HUES64 (cell line): ENCODE measurements around the gene RGS19.

Source experiments
- H3K27ac ChIP-seq: 2 replicates; pipeline ENCODE4 v1.7.0; 2013; ENCODE audit warnings: low read depth, low read length, inconsistent platforms
- H3K27me3 ChIP-seq: 2 replicates; pipeline ENCODE4 v1.6.1; 2013; ENCODE audit warnings: mild to moderate bottlenecking, low read length; ENCODE audit not compliant: insufficient read depth
- H3K36me3 ChIP-seq: 2 replicates; pipeline ENCODE4 v1.6.1; 2013; ENCODE audit warnings: mild to moderate bottlenecking, low read length; ENCODE audit not compliant: insufficient read depth
- H3K4me1 ChIP-seq: 2 replicates; pipeline ENCODE4 v1.6.1; 2013; ENCODE audit warnings: mild to moderate bottlenecking, low read length, moderate library complexity; ENCODE audit not compliant: insufficient read depth
- H3K4me3 ChIP-seq: 2 replicates; pipeline ENCODE4 v1.5.1; 2013; ENCODE audit warnings: mild to moderate bottlenecking, low read length, moderate library complexity
- H3K9ac ChIP-seq: 2 replicates; pipeline ENCODE4 v1.6.1; 2013; ENCODE audit warnings: mild to moderate bottlenecking, low read depth, low read length
- H3K9me3 ChIP-seq: 2 replicates; pipeline ENCODE4 v1.6.1; 2013; ENCODE audit warnings: low read depth, low read length; ENCODE audit not compliant: insufficient read depth
- WGBS: fragments of 150-250, 120-280 bp; methylation state at CpG from one replicate; pipeline ENCODE4 v1.1.7; 2013; ENCODE audit warnings: missing lambda C conversion rate; 5-methylcytosine and 5-hydroxymethylcytosine counted together

The RGS19 gene

GRCh38 chr20:64072498-64073063, 6.7 kb downstream of the RGS19 start:
- Histone ChIP-seq H3K27me3 (no peaks in the 10 kb centered on the region), H3K27ac (no peak overlapping the region), H3K36me3 (peaks cover 7% of the 10 kb centered on the region), H3K4me1 (no peaks in the 10 kb centered on the region), H3K9me3 (no peaks in the 10 kb centered on the region), H3K9ac (no peak overlapping the region), H3K4me3 (no peak overlapping the region)
- 91% methylated on average over 14 of the region's 14 CpGs for WGBS

GRCh38 chr20:64071341-64072332, 7.7 kb downstream of the RGS19 start:
- no peak overlapping the region for H3K27ac ChIP-seq
- H3K9me3 ChIP-seq = no peaks in the 10 kb centered on the region
- no peak overlapping the region for H3K9ac ChIP-seq
- H3K4me1 ChIP-seq = no peaks in the 10 kb centered on the region
- 93% methylated on average over 30 of the region's 30 CpGs for WGBS
- no peak overlapping the region for H3K4me3 ChIP-seq
- H3K27me3 ChIP-seq = no peaks in the 10 kb centered on the region
- H3K36me3 ChIP-seq = peaks cover 7% of the 10 kb centered on the region

DNA sequence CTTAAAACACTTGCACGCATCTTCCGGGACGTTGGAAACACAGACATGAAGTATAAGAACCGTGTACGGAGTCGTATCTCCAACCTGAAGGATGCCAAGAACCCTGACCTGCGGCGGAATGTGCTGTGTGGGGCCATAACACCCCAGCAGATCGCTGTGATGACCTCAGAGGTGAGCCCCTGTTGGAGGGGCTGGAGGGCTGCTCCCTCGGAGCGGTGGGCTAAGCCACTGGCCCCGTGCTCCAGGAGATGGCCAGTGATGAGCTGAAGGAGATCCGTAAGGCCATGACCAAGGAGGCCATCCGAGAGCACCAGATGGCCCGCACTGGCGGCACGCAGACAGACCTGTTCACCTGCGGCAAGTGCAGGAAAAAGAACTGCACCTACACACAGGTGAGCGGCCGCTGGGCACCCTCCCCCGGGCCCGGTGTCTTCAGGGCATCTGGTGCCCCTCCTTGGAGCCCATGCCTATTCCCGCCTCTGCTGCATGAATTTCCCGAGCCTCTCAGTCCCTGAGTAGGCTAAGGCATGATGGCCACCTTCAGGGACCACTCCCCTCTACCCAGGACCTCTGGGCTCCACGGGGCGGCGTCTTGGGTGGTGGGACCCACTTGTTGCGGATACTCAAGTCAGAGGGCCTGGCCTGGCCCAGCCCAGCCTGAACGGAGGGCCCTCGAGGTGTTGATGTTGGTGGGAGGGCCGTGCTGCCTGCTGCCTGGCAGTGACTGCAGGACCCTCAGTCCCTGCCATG, 8.9 kb downstream of the RGS19 start:
- no peak overlapping the region for H3K27ac ChIP-seq
- H3K4me1 ChIP-seq = no peaks in the 10 kb centered on the region
- peaks cover 7% of the 10 kb centered on the region for H3K36me3 ChIP-seq
- no peak overlapping the region for H3K4me3 ChIP-seq
- H3K27me3 ChIP-seq = no peaks in the 10 kb centered on the region
- WGBS = 95% methylated on average over 31 of the region's 31 CpGs
- no peak overlapping the region for H3K9ac ChIP-seq
- no peaks in the 10 kb centered on the region for H3K9me3 ChIP-seq

DNA sequence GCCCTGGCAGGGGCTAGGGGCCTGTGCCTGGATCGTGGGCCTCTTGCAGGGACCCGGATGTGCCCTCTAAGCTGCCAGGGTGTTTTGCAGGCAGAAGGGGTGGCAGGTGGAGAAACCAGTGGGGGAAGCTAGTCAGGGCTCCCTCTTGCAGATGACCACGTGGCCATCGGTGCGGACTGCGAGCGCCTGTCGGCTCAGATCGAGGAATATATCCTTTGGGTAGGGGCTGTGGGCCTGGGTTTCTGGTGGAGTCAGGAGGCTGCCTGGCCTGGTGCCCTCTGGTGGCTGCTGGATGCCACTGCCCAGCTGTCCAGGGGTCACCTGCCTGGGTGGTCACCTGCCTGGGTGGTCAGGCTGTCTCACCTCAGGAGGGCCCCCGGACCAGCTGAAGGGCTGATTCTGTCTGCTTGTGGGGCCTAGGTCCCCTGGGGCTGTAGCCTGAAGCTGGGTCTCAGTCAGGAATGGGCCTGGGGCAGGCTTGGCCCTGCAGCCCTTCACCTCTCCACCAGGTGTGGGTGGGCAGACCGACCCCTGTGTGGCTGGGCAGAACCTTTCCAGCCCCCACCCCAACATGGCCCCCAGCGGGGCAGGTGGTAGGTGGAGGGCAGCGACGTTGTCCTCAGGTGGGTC, 9.6 kb downstream of the RGS19 start:
- Histone ChIP-seq H3K4me3 (no peak overlapping the region), H3K4me1 (no peaks in the 10 kb centered on the region), H3K9me3 (no peaks in the 10 kb centered on the region), H3K27ac (no peak overlapping the region), H3K9ac (no peak overlapping the region), H3K27me3 (no peaks in the 10 kb centered on the region), H3K36me3 (peaks cover 7% of the 10 kb centered on the region)
- WGBS = 67% methylated on average over 13 of the region's 14 CpGs

DNA sequence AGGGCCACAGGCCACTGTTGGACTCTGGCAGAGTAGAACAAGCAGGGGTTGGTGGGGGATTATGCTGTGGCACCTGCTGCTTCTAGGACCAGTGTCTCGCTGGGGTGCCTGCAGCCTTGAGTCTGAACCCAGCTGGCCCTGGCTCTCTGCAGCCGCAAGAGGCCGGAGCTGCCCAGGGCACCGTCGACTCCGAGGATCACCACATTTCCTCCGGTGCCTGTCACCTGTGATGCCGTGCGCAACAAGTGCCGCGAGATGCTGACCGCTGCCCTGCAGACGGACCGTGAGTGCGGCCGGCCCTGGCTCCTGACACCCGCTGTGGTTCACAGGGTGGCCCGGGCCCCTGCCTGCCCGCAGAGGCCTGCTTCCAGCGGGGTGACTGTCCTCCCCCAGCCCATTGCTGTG, 10.1 kb downstream of the RGS19 start:
- 92% methylated on average over 20 of the region's 20 CpGs for WGBS
- no peaks in the 10 kb centered on the region for H3K4me1 ChIP-seq
- no peak overlapping the region for H3K9ac ChIP-seq
- no peak overlapping the region for H3K4me3 ChIP-seq
- H3K27me3 ChIP-seq = no peaks in the 10 kb centered on the region
- peaks cover 7% of the 10 kb centered on the region for H3K36me3 ChIP-seq
- H3K27ac ChIP-seq = no peak overlapping the region
- H3K9me3 ChIP-seq = no peaks in the 10 kb centered on the region

DNA sequence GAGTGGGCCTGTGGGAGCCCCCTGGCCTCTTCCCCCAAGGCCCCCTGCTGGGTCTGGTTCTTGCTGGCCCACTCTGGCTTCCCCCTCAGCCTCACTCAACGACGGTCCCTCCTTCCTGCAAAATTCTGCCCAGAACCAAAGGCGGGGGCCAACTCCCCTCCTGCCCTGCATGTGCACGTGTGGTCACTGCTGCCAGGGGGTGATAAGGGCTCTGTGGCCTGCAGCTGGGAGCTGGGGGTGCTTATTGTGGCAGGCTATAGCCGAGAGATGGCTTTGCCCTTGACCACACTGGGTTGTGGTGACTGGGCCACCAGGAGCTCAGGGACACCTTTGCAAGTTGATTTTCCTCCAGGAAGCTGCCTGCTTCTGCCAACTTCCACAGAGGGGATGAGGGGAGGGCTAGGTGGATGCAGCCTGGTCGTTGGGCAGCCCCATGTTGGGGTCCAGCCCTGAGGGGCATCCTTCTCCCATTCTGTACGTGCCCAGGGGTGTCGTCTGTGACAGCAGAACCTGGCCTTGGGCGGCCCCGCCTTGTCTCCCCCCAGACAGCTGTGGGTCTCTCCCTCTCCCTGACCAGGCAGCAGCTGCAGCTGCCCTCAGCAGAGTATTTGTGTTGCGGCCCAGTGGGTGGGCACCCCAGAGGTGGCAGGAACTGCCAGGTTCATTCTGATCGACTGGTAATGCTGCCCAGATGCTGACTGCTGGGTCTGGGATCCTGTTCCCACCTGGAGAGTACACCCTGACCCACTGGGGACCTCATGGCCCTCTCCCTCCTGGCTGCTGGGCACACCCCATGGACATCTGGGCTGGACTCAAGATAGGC, 10.7 kb downstream of the RGS19 start:
- Histone ChIP-seq H3K36me3 (peaks cover 3% of the 10 kb centered on the region; the same call in 1 of the 2 replicates), H3K27ac (no peak overlapping the region), H3K27me3 (no peaks in the 10 kb centered on the region), H3K9ac (no peak overlapping the region), H3K4me3 (no peak overlapping the region), H3K9me3 (no peaks in the 10 kb centered on the region), H3K4me1 (0 out of 2 replicates have a peak, but pooled peaks cover 4% of the 10 kb centered on the region)
- WGBS = 85% methylated on average over 12 of the region's 12 CpGs

DNA sequence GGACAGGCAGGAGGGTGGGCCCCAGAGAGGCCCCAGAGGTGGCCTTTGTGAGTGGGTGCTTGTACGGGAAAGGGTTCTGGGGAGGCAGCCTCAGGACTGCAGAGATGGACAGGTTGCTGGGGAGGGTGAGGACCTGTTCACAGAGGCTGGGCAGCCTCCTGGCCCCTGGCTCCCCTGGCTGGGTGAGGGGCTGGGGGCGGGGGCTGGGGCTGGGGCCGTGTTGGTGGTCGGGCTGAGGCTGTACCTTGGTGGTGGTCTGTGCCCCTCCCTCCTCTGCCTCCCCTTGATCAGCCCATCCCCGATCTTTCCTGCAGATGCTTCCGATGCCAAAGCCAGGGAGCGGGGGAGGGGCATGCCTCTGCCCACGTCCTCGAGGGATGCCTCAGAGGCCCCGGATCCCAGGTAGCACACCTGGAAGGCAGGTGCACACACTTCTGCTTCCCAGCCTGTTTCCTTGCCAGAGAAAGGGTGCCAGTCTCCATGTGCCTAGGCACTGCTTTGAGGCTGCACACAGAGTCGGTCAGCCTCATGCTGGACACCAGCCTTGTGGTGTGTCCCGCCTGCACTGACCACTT, 11.5 kb downstream of the RGS19 start:
- H3K27me3 ChIP-seq = no peaks in the 10 kb centered on the region
- 87% methylated on average over 11 of the region's 12 CpGs for whole genome bisulfite sequencing

DNA sequence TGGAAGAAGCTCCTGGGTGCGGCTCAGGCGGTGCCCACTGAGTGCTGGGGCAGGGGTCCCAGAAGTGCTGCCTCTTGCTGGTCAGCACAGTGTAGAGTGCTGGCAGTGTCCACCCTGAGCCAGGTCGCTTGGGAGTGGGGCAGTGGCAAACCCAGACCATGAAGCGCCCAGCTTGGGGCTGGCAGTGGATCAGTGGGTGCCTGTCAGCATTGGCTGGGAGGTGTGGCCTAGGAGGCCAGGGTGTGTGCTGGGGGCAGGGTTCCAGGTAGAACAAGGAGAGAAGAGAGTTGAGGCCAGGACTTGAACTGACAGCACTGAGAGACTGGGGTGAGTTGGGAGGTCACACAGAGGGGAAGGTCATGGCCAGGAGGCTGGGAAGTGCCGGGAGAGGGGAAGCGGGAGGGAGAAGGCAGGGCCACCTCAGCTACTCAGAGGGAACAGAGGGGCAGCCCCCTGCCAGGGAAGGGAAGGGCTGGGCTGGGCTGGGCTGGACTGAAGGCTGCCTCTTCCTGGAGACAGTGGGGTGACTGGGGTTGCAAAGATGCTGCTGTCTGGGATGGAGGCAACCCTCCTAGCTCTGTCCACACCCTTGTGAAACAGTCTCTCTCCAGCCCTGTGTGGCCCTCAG, 12.2 kb downstream of the RGS19 start:
- H3K9ac ChIP-seq = no peak overlapping the region
- WGBS = 79% methylated on average over 6 of the region's 6 CpGs
- peaks cover 4% of the 10 kb centered on the region; the same call in 1 of the 2 replicates for H3K4me1 ChIP-seq
- H3K36me3 ChIP-seq = no peaks in the 10 kb centered on the region
- H3K9me3 ChIP-seq = no peaks in the 10 kb centered on the region
- no peak overlapping the region for H3K4me3 ChIP-seq
- no peak overlapping the region for H3K27ac ChIP-seq
- no peaks in the 10 kb centered on the region for H3K27me3 ChIP-seq

More for the DNA sequence above, 11.5 kb downstream of the RGS19 start:
- no peaks in the 10 kb centered on the region for H3K9me3 ChIP-seq
- H3K36me3 ChIP-seq = no peaks in the 10 kb centered on the region
- no peak overlapping the region for H3K9ac ChIP-seq
- H3K27ac ChIP-seq = no peak overlapping the region
- 0 out of 2 replicates have a peak, but pooled peaks cover 4% of the 10 kb centered on the region for H3K4me1 ChIP-seq
- H3K4me3 ChIP-seq = no peak overlapping the region

GRCh38 chr20:64065974-64066343, 13.4 kb downstream of the RGS19 start:
- Histone ChIP-seq H3K9ac (no peak overlapping the region), H3K27me3 (no peaks in the 10 kb centered on the region), H3K27ac (no peak overlapping the region), H3K9me3 (no peaks in the 10 kb centered on the region), H3K36me3 (no peaks in the 10 kb centered on the region), H3K4me3 (no peak overlapping the region), H3K4me1 (peaks cover 4% of the 10 kb centered on the region; the same call in 1 of the 2 replicates)
- 47% methylated on average over 5 of the region's 5 CpGs for WGBS
